GM12801 (cell line): Measurements from ENCODE around the gene PRMT3.

Experiments
- TF ChIP-seq, protein P1 (sequence below): IDR thresholded peaks from one replicate; pipeline ENCODE4 v1.5.1; 2011; ENCODE audit warnings: control low read depth; ENCODE audit not compliant: insufficient read length; ENCODE audit errors: extremely low read depth

PRMT3 gene

DNA sequence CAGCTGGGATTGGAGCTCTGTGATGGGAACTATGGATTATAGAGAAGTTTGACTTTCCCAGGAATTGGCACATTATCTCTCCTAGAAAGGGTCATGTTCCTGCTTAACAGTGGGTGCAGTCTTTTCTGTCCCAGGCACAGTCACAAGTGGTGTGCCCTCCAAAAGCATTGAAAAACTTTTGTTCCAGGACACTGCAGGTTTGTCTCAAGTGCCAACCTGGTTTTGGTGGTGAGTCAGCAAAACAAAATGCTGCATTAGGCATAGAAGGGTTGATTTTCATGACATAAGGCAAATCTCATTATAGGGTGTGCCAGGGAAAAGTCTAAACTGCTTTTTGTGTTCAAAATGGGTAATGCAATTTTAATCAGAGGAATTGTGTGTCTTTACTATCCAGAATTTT lies 19.1 kb upstream of the PRMT3 start:
- TF ChIP-seq, protein P1, sequence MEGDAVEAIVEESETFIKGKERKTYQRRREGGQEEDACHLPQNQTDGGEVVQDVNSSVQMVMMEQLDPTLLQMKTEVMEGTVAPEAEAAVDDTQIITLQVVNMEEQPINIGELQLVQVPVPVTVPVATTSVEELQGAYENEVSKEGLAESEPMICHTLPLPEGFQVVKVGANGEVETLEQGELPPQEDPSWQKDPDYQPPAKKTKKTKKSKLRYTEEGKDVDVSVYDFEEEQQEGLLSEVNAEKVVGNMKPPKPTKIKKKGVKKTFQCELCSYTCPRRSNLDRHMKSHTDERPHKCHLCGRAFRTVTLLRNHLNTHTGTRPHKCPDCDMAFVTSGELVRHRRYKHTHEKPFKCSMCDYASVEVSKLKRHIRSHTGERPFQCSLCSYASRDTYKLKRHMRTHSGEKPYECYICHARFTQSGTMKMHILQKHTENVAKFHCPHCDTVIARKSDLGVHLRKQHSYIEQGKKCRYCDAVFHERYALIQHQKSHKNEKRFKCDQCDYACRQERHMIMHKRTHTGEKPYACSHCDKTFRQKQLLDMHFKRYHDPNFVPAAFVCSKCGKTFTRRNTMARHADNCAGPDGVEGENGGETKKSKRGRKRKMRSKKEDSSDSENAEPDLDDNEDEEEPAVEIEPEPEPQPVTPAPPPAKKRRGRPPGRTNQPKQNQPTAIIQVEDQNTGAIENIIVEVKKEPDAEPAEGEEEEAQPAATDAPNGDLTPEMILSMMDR: no peak

DNA sequence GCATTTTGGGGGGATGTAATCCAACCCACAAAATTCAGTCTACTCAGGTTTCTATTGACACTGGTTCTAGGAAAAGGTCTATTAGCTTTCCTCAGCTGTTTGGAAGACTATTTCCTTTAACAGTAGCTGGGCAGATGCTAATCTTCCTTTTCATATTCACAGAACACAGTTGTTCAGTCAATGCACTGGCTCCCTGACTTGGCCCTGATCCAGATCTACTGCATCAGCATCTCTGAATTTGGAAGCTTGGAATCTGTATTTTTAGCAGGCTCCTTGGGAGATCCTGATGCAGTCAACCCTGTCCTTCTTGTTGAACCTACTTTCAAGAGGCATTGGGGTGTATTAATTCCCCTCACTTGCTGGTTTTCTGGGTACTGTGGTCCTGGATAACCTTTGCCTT lies 17.7 kb upstream of the PRMT3 start:
- TF ChIP-seq, protein P1: no peak

DNA sequence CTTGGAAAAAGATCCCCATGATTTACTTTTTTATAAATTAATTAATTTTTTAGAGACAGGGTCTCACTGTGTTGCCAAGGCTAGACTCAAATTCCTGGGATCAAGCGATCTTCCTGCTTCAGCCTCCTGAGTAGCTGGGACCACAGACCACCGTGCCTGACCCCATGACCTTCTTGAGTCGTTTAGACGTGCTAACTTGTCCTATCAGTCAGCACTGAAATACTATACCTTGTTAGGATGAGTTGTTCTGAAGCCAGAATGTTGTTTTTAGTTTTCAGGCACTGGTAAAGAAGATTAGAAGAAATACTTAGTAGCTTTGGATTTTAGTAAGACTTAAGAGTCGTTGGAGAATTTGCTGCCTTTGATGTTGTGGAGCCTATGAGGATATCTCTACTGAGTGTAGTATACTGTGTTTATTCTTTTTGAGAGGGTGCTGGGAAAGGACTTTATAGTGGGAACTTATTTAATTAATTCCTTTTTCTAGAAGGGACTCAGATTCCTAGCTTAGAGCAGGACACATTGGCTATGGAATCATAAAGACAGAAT lies 15.4 kb upstream of the PRMT3 start:
- TF ChIP-seq, protein P1: no peak

DNA sequence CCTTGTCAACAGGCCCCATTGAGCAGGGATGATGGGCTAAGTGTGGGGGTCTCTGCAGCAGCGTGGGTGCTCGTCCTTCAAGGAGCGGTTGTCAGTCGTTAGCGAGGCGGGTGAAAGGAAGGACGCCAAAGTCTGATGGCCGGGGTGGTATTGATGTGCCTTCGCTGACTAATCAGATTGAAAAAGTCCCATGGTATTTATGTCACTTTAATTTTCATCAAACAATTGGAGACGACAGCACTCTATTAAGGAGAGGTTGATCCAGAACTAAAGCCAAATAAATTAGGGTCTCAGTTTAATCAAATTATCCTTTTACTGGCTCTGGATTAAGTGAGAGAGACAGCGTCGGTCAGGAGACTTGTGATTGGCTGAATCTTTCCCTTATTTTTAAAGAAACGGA lies 14.4 kb upstream of the PRMT3 start:
- TF ChIP-seq, protein P1: no peak

DNA sequence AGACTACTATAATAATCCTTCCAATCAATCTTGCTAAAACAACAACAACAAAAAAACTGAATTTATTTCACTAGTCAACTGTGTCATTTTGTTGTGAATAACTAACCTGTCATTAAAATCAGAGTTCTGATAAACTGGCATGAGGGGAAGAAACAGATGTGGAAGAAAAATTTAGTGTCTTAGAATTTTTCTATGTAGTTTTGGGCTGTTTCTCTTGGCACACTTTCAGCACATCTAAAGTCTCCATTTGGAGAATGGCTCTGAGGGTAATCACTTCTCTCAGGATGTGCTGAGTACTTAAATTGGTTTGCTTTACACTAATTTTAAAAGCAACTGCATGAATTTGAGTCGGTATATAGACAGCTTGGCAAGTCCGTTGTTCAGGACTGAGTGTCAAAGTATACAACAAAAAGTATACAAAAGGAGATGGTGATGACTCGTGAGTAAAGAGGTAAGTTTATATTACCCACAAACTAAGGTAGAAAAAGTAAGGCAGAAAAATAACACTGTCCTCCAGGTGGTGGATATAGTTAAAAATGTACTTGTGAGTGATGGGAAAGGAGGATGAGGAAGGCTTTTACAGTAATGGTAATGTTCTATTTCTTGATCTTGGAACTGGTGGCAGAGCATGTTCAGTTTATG lies 13.8 kb upstream of the PRMT3 start:
- TF ChIP-seq, protein P1: no peak

DNA sequence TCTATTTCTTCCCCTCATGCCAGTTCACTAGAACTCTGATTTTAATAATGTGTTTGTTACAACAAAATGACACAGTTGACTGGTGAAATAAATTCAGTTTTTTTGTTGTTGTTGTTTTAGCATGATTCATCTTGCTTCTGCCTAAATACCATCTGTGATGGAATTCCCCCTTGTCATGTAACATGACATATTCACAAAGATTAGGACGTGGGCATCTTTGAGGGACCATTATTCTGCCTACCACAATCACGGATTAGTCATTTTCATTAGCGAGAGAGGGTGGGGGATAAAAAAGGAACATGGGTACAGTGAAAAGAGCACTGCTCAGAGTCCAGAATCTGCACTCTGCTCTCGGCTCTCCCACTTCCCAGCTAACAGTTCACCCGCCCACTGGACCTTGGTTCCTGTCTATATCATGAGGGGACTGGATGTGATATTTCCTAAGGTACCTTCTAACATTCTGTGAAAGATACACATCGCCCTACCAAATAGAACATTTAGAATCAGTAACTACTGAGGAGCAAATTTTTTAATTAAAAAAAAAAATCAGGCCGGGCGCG lies 12.7 kb upstream of the PRMT3 start:
- TF ChIP-seq, protein P1: no peak

DNA sequence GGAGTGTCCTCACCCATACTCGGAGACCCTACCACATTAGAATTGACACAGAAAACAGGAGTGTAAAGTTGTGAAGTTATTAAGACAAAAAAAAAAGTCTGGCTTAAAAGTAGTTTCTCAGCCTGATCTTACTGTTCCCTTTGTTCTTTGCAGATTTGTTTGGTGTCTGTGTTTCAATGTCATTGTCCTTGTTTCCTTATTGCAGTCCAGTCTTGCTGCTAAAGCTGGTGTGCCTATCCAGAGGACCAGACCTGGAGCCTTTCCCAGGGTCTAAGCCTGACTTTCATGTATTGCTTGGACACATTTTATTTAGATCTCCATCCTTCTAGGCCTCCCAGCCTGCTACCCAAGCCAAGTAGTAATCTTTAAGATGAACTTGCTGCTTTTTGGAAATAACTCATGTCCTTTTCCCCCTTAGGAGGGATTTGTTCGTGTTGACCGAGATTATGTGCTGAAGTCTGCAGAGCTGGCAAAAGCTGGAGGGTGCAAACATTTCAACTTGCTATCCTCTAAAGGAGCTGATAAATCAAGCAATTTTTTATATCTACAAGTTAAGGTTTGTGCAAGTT lies 11.3 kb upstream of the PRMT3 start:
- TF ChIP-seq, protein P1: no peak
